Neural progenitor cell (in vitro differentiated cells): ENCODE data around the gene ZFAND6.

Experiments used
- CTCF ChIP-seq: fragments of 200-600 bp; sonication (generic); IDR thresholded peaks from 2 replicates; pipeline ENCODE4 v1.5.1; 2017; ENCODE audit warnings: antibody characterized with exemption, mild to moderate bottlenecking
- EZH2phosphoT487 ChIP-seq: fragments of 200-600 bp; sonication (generic); IDR thresholded peaks from 2 replicates; pipeline ENCODE4 v1.6.1; 2017; ENCODE audit warnings: antibody characterized with exemption

GRCh38 chr15:80026310-80026709 lies 33.2 kb upstream of the ZFAND6 start:
- TF ChIP-seq CTCF (no peak), EZH2phosphoT487 (no peak)
